ENCODE data around the gene GAREM1. TPM values are rescaled to one million over a fixed set of nuclear protein-coding genes. Genes with fewer than 3 reads are reported as not detected.

Gene GAREM1
- total RNA-seq, 1 donor from 2014 or later = 8.6 TPM

DNA sequence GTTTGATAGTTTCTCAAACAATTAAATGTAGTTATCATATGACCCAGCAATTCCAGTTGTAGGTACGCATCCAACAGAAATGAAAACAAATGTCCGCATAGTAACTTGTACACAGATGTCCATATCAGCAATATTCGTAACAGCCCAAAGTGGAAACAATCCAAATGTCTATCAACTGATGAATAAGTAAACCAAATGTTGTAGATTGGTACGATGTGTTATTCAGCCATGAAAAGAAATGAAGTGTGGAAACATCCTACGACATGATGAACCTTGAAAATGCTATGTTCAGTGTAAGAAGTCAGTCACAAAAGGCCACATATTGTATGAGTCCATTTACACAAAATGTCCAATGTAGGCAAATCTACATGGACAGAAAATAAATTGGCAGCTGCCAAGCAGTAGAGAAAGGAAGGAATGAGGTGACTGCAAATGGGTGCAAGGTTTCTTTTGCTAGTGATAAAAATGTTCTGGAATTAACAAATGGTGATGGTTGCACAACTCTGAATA is 26.9 kb downstream of the GAREM1 start:
- intact Hi-C loops (cut with micrococcal nuclease) = no loop called here
- H3K4me1 ChIP-seq = peaks cover 72% of the 10 kb centered on the region
- no peaks in the 10 kb centered on the region for H3K9me3 ChIP-seq (replicated peaks)
- no peaks in the 10 kb centered on the region for H3K36me3 ChIP-seq
- H3K27ac ChIP-seq (replicated peaks) = no peak overlapping the region
- TF ChIP-seq, protein P1, sequence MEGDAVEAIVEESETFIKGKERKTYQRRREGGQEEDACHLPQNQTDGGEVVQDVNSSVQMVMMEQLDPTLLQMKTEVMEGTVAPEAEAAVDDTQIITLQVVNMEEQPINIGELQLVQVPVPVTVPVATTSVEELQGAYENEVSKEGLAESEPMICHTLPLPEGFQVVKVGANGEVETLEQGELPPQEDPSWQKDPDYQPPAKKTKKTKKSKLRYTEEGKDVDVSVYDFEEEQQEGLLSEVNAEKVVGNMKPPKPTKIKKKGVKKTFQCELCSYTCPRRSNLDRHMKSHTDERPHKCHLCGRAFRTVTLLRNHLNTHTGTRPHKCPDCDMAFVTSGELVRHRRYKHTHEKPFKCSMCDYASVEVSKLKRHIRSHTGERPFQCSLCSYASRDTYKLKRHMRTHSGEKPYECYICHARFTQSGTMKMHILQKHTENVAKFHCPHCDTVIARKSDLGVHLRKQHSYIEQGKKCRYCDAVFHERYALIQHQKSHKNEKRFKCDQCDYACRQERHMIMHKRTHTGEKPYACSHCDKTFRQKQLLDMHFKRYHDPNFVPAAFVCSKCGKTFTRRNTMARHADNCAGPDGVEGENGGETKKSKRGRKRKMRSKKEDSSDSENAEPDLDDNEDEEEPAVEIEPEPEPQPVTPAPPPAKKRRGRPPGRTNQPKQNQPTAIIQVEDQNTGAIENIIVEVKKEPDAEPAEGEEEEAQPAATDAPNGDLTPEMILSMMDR (IDR thresholded peaks at IDR 0.05; ENCODE audit: borderline replicate concordance) = no peak
- H3K4me3 ChIP-seq = no peak overlapping the region
- DNase-seq = no peak
- no peaks in the 10 kb centered on the region for H3K27me3 ChIP-seq (ENCODE audit: low read depth)

DNA sequence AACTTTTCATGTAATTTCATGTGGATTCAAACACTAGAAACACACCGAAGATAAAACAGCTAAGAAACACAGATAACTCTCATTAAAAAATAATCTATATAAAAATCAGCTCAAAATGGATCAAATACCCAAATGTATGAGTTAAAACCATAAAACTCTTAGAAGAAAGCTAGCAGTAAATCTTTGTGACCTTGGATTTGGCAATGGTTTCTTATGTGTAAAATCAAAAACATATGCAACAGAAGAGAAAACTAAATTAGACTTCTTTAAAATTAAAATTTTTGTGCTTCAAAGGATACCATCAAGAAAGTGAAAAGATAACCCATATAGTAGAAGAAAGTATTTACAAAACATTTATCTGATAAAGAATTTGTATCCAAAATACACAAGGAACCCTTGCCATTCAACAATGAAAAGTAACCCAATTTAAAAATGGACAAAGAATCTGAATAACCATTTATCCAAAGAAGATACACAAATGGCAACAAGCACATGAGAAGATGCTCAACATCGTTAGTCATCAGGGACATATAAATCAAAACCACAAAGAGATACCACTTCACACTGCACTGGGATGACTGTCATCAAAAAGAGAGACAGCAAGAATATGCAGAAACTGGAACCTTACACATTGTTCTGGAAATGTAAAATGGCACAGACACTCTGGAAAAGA is 27.5 kb downstream of the GAREM1 start:
- TF ChIP-seq, protein P1 (IDR thresholded peaks at IDR 0.05; ENCODE audit: borderline replicate concordance) = no peak
- Histone ChIP-seq H3K36me3 (no peaks in the 10 kb centered on the region), H3K4me3 (no peak overlapping the region), H3K4me1 (peaks cover 77% of the 10 kb centered on the region), H3K27ac (replicated peaks) (no peak overlapping the region), H3K9me3 (replicated peaks) (no peaks in the 10 kb centered on the region), H3K27me3 (ENCODE audit: low read depth) (no peaks in the 10 kb centered on the region)
- intact Hi-C loops (cut with micrococcal nuclease) = no loop called here
- no peak for DNase-seq

DNA sequence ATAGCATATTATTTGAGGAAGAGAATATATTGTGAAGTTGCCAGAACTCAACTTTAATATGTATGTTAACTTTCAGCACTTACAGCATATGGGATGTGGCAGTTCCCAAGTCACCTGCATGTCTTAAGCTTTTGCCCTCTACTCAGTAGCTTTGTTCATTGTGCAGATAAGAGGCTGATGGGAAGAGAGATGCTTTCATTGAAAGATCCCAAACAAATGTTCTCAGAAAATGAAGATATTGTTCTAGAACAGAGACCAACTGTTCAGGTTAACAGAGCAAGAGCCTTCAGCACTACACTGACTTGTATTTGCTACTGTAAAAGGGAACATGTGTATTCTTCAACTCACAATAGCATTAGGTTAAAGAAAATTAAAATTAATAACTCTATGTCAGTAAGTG is 28.1 kb downstream of the GAREM1 start:
- H3K27ac ChIP-seq (replicated peaks) = no peak overlapping the region
- no peaks in the 10 kb centered on the region for H3K36me3 ChIP-seq
- intact Hi-C loops (cut with micrococcal nuclease) = no loop called here
- H3K27me3 ChIP-seq (ENCODE audit: low read depth) = no peaks in the 10 kb centered on the region
- H3K4me1 ChIP-seq = peaks cover 83% of the 10 kb centered on the region
- H3K9me3 ChIP-seq (replicated peaks) = no peaks in the 10 kb centered on the region
- TF ChIP-seq, protein P1 (IDR thresholded peaks at IDR 0.05; ENCODE audit: borderline replicate concordance) = no peak
- H3K4me3 ChIP-seq = no peak overlapping the region
- DNase-seq = no peak

DNA sequence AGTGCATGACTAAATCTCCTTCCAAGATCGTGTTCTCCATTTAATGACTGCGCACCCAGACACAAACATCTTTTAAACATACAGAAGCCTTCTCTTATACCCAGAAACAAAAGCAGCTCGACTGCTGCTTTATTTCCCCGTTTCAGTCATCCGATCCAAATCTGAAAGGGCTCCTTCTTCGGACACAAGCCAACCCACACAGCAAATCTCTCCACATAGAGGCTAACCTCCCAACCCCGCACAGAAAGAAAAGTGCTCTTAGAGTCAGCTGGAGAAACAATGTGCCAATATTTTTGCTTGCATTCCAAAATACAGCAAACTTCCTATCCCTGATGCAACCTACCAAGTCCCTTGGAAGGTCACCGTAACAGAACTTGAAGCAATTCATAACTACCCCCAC is 29.1 kb downstream of the GAREM1 start:
- TF ChIP-seq, protein P1 (IDR thresholded peaks at IDR 0.05; ENCODE audit: borderline replicate concordance) = no peak
- H3K36me3 ChIP-seq = no peaks in the 10 kb centered on the region
- no peaks in the 10 kb centered on the region for H3K27me3 ChIP-seq (ENCODE audit: low read depth)
- peak overlapping the region; percentile 40 for H3K4me3 ChIP-seq
- no peaks in the 10 kb centered on the region for H3K9me3 ChIP-seq (replicated peaks)
- peak overlapping the region; percentile 28 for H3K27ac ChIP-seq (replicated peaks)
- DNase-seq = no peak
- peaks cover 88% of the 10 kb centered on the region for H3K4me1 ChIP-seq
- intact Hi-C loops (cut with micrococcal nuclease) = no loop called here

DNA sequence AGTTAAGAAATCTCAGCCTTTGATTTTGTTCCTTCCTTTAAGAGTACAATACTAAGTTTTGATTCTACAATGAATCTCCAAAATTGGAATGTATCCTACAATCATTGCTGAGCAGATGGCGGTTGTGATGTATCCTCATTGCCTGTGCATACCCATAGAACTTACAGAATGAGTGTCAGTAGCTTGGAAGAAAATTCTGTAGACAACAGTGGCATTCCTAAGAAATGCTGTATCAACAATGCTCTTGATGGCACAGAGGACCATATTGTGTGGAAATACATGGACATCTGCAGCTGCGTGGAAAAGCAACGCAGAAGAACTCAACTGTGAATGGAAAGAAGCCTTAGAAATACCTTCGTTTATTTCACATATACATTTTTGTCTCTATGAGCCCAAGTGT is 30.2 kb downstream of the GAREM1 start:
- DNase-seq = no peak
- Histone ChIP-seq H3K27me3 (ENCODE audit: low read depth) (no peaks in the 10 kb centered on the region), H3K36me3 (no peaks in the 10 kb centered on the region), H3K9me3 (replicated peaks) (no peaks in the 10 kb centered on the region), H3K4me1 (peaks cover 93% of the 10 kb centered on the region), H3K27ac (replicated peaks) (no peak overlapping the region), H3K4me3 (no peak overlapping the region)
- intact Hi-C loops (cut with micrococcal nuclease) = no loop called here
- TF ChIP-seq, protein P1 (IDR thresholded peaks at IDR 0.05; ENCODE audit: borderline replicate concordance) = no peak

All from left ventricle myocardium inferior (tissue), 1 donor.